HG02981 (cell line): ENCODE measurements around the gene RNF214.

Experiments
- ATAC-seq: cut with Tn5 transposase; IDR thresholded peaks from one replicate; pipeline ENCODE4 v1.9.1; 2021; ENCODE audit warnings: mild to moderate bottlenecking, moderate library complexity; ENCODE audit not compliant: unreplicated experiment

The RNF214 gene

GRCh38 chr11:117279711-117280376 is 47.4 kb downstream of the RNF214 start:
- ATAC-seq, result no peak

- ATAC-seq, result no peak
Observed at GRCh38 chr11:117281159-117281558, 48.7 kb downstream of the RNF214 start.

GRCh38 chr11:117281869-117282268 is 49.4 kb downstream of the RNF214 start:
- no peak for ATAC-seq

GRCh38 chr11:117282956-117283355 is 50.5 kb downstream of the RNF214 start:
- ATAC-seq, result no peak

GRCh38 chr11:117284053-117284452 is 51.6 kb downstream of the RNF214 start:
- no peak for ATAC-seq

- no peak for ATAC-seq
Observed at GRCh38 chr11:117286588-117286987, 54.1 kb downstream of the RNF214 start.

GRCh38 chr11:117287668-117288067 is 55.2 kb downstream of the RNF214 start:
- no peak for ATAC-seq

- ATAC-seq, result no peak
Observed at GRCh38 chr11:117289795-117290194, 57.3 kb downstream of the RNF214 start.

GRCh38 chr11:117290809-117291396 is 58.4 kb downstream of the RNF214 start, which contains the start of gene BACE1-AS:
Gene BACE1-AS (plus strand): TSS chr11:117291346.
- ATAC-seq, result no peak

GRCh38 chr11:117292616-117293015 is 60.1 kb downstream of the RNF214 start:
- no peak for ATAC-seq

GRCh38 chr11:117295438-117296137 is 63.1 kb downstream of the RNF214 start:
- ATAC-seq, result no peak

GRCh38 chr11:117296881-117297280 is 64.4 kb downstream of the RNF214 start:
- ATAC-seq, result no peak

GRCh38 chr11:117298195-117298594 is 65.7 kb downstream of the RNF214 start:
- ATAC-seq, result no peak

- ATAC-seq, result no peak
Observed at GRCh38 chr11:117299351-117300282, 67.1 kb downstream of the RNF214 start.

- ATAC-seq, result no peak
Observed at GRCh38 chr11:117300283-117300663, 67.8 kb downstream of the RNF214 start.

- no peak for ATAC-seq
Observed at GRCh38 chr11:117300773-117301172, 68.3 kb downstream of the RNF214 start.

GRCh38 chr11:117302228-117302627 is 69.8 kb downstream of the RNF214 start:
- peak; percentile 45 for ATAC-seq

GRCh38 chr11:117303101-117303500 is 70.6 kb downstream of the RNF214 start:
- ATAC-seq, result no peak

- ATAC-seq, result no peak
Observed at GRCh38 chr11:117303646-117304315, 71.3 kb downstream of the RNF214 start.

GRCh38 chr11:117305145-117305544 is 72.7 kb downstream of the RNF214 start:
- no peak for ATAC-seq
